ENCODE results near the gene TENM4. TPM values are rescaled to one million over a fixed set of nuclear protein-coding genes. Genes with fewer than 3 reads are reported as not detected.

The TENM4 gene
- total RNA-seq, 1 donor from 2014 or later: 0.63 TPM

DNA sequence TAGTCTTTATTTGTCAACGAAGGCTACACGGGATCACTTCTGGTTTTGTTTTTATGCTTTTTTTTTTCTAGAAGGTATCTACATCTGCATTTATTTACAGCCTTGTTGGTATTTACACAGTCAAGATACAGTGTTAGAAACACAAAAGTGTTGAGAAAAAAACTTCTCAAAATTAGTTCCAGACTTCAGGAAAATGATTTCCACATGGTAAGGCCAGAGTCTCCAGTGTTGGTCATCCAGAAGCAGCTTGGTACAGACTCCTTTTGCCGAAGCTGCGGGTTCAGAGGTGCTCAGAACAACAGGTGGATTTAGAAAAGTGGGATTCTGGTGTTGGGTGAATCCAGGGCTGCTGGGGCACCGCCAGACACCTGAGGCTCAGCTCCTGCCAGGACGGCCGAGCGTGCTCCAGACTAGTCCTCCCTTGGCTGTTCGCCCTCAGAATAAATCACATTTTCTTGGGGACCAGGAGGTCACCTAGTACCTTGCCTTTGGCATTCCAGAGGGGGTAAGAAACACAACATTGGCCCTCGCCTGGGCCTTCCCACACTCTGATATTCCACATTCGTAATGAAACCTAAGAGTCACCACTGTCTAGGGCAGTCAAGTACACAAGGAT is 787.4 kb downstream of the TENM4 start:
- Histone ChIP-seq H3K4me3 (no peak overlapping the region), H3K27ac (replicated peaks) (no peak overlapping the region), H3K9me3 (replicated peaks) (no peaks in the 10 kb centered on the region), H3K4me1 (no peaks in the 10 kb centered on the region), H3K27me3 (ENCODE audit: low read depth) (peaks cover 23% of the 10 kb centered on the region), H3K36me3 (no peaks in the 10 kb centered on the region)
- intact Hi-C loops (cut with micrococcal nuclease): no loop called here
- DNase-seq: no peak
- TF ChIP-seq CTCF (IDR thresholded peaks at IDR 0.05; ENCODE audit: borderline replicate concordance): no peak

GRCh38 chr11:78652843-78653239 is 788.0 kb downstream of the TENM4 start:
- no peak overlapping the region for H3K4me3 ChIP-seq
- no peaks in the 10 kb centered on the region for H3K9me3 ChIP-seq (replicated peaks)
- H3K36me3 ChIP-seq: no peaks in the 10 kb centered on the region
- peaks cover 29% of the 10 kb centered on the region for H3K27me3 ChIP-seq (ENCODE audit: low read depth)
- TF ChIP-seq CTCF (IDR thresholded peaks at IDR 0.05; ENCODE audit: borderline replicate concordance): no peak
- DNase-seq: no peak
- no peak overlapping the region for H3K27ac ChIP-seq (replicated peaks)
- intact Hi-C loops (cut with micrococcal nuclease): no loop called here
- H3K4me1 ChIP-seq: no peaks in the 10 kb centered on the region

DNA sequence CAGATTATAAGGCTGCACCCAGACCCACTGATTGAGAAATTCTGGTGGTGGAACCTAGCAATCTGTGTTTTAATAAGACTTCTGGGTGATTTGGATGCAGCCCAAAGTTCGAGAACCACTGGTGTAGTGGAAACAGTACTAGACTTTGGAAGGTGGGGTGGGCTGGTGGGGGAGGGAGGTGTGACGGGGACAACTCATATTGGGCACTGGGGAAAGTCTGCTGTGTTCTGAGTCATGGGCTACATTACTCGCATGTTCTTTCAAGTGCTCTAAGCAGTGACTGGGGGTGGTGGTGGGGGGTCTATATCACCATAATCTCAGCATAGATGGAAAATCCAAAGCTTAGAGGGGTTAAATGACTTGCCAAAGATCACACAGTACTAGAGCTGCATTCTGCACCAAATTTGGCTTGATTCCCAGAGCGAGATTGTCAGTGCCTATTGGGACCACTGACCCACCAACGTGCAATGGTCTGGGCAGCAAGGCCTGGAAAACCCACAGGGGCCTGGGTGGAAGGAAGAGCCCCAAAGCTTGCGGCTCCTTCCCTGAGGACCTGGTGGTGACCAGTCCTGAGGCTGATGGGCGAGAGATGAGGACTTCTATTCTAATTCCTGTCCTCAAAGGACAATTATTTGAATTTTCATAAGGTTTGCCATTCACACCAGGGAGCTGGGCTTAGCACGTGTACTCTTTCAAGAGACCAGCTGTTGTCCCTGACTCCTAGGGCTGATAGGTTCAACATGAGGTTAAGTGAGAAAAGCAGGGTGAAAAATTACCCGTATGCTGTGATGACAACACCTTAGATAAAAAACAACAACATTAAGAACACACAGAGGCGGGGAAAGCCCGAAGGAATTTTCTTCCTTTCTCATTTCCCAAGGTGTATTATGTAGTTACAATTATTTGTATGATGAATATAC is 788.6 kb downstream of the TENM4 start:
- H3K9me3 ChIP-seq (replicated peaks): no peaks in the 10 kb centered on the region
- intact Hi-C loops (cut with micrococcal nuclease): no loop called here
- DNase-seq: no peak
- no peak overlapping the region for H3K4me3 ChIP-seq
- H3K4me1 ChIP-seq: no peaks in the 10 kb centered on the region
- TF ChIP-seq CTCF (IDR thresholded peaks at IDR 0.05; ENCODE audit: borderline replicate concordance): no peak
- no peaks in the 10 kb centered on the region for H3K36me3 ChIP-seq
- H3K27me3 ChIP-seq (ENCODE audit: low read depth): peaks cover 35% of the 10 kb centered on the region
- H3K27ac ChIP-seq (replicated peaks): no peak overlapping the region

DNA sequence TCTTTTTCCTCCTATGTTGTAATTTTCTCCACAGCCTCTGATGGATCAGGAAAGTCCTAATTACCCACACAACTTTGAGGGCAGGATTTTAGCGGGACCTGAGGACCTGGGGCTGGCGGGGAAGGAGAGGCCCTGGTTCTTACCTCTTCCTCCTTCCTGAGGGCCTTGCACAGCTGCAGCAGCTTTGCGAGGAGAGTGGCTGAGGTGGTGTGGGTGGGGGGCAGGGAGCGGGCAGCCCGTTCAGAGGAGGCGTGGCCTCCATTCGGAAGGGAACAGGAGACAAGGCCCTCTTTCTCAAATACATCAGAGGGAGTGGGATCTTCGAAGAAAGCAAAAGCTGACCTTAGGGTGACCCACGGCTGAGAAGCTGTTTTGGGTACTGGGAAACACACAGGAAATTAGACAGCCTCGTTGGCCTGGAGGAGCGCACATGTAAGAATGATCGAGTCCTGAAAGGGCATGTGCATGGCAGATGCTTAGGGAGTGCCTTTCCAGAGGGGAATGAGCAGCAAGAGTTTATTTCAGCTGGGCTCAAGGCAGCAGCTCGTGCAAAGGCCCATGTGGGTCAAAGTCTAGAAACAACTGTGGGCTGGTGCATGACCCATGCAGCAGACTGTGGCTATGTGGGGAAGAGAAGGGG is 789.6 kb downstream of the TENM4 start:
- no peak for TF ChIP-seq CTCF (IDR thresholded peaks at IDR 0.05; ENCODE audit: borderline replicate concordance)
- Histone ChIP-seq H3K27ac (replicated peaks) (no peak overlapping the region), H3K9me3 (replicated peaks) (no peaks in the 10 kb centered on the region), H3K27me3 (ENCODE audit: low read depth) (peaks cover 39% of the 10 kb centered on the region), H3K4me3 (no peak overlapping the region), H3K4me1 (no peaks in the 10 kb centered on the region), H3K36me3 (no peaks in the 10 kb centered on the region)
- DNase-seq: no peak
- intact Hi-C loops (cut with micrococcal nuclease): no loop called here

- intact Hi-C loops (cut with micrococcal nuclease): no loop called here
- Histone ChIP-seq H3K27ac (replicated peaks) (no peak overlapping the region), H3K4me3 (no peak overlapping the region), H3K36me3 (no peaks in the 10 kb centered on the region), H3K27me3 (ENCODE audit: low read depth) (peaks cover 36% of the 10 kb centered on the region), H3K4me1 (no peaks in the 10 kb centered on the region), H3K9me3 (replicated peaks) (no peaks in the 10 kb centered on the region)
- TF ChIP-seq CTCF (IDR thresholded peaks at IDR 0.05; ENCODE audit: borderline replicate concordance): no peak
- DNase-seq: no peak
Measured at GRCh38 chr11:78649361-78650215, 791.2 kb downstream of the TENM4 start.
